GM23248 (cell line): ENCODE measurements around the gene CHERP. TPM values are rescaled to one million over a fixed set of nuclear protein-coding genes. Genes with fewer than 3 reads are reported as not detected.
A peak's percentile ranks its signal among the peaks of the same experiment; 100 is the strongest.

ENCODE experiments used
- DNase-seq: peaks from one replicate; pipeline ENCODE4 v3.0.0-alpha.2; 2015
- H2AFZ ChIP-seq: fragments of 200-600 bp; sonication (generic); 2 replicates; pipeline ENCODE4 v1.6.1; 2016; ENCODE audit warnings: antibody characterized with exemption
- H3F3A ChIP-seq: fragments of 200-600 bp; sonication (generic); 2 replicates; pipeline ENCODE4 v1.6.1; 2016; ENCODE audit warnings: mild to moderate bottlenecking, antibody characterized with exemption, mixed run types; ENCODE audit not compliant: insufficient read depth
- H3K27ac ChIP-seq: fragments of 200-600 bp; sonication (generic); 2 replicates; pipeline ENCODE4 v1.5.1; 2016; ENCODE audit warnings: mild to moderate bottlenecking
- H3K27me3 ChIP-seq: fragments of 200-600 bp; sonication (generic); replicated peaks from 2 replicates; pipeline ENCODE4 v1.6.1; 2016; ENCODE audit warnings: mild to moderate bottlenecking; ENCODE audit not compliant: insufficient read depth
- H3K36me3 ChIP-seq: fragments of 200-600 bp; sonication (generic); 2 replicates; pipeline ENCODE4 v1.6.1; 2016; ENCODE audit warnings: low read depth, mild to moderate bottlenecking
- H3K4me1 ChIP-seq: fragments of 200-600 bp; sonication (generic); 2 replicates; pipeline ENCODE4 v1.6.1; 2016; ENCODE audit warnings: mild to moderate bottlenecking; ENCODE audit not compliant: insufficient read depth
- H3K4me2 ChIP-seq: fragments of 200-600 bp; sonication (generic); one replicate; pipeline ENCODE4 v1.6.1; 2016; ENCODE audit warnings: mild to moderate bottlenecking; ENCODE audit not compliant: unreplicated experiment
- H3K4me3 ChIP-seq: fragments of 200-600 bp; sonication (generic); 2 replicates; pipeline ENCODE4 v1.5.1; 2016; ENCODE audit warnings: mild to moderate bottlenecking
- H3K79me2 ChIP-seq: fragments of 200-600 bp; sonication (generic); 2 replicates; pipeline ENCODE4 v1.6.1; 2016; ENCODE audit warnings: mild to moderate bottlenecking; ENCODE audit not compliant: insufficient read depth
- H3K9ac ChIP-seq: fragments of 200-600 bp; sonication (generic); 2 replicates; pipeline ENCODE4 v1.6.1; 2016; ENCODE audit warnings: mild to moderate bottlenecking
- H3K9me2 ChIP-seq: fragments of 200-600 bp; sonication (generic); 2 replicates; pipeline ENCODE4 v1.6.1; 2016; ENCODE audit warnings: mixed run types, mild to moderate bottlenecking, moderate library complexity; ENCODE audit not compliant: insufficient read depth
- H3K9me3 ChIP-seq: fragments of 200-600 bp; sonication (generic); one replicate; pipeline ENCODE4 v1.6.1; 2017; ENCODE audit warnings: low read depth
- H4K20me1 ChIP-seq: fragments of 200-600 bp; sonication (generic); 2 replicates; pipeline ENCODE4 v1.6.0; 2016; ENCODE audit not compliant: insufficient read depth
- EZH2 ChIP-seq: fragments of 200-600 bp; sonication (generic); IDR thresholded peaks from 2 replicates; pipeline ENCODE4 v1.6.1; 2018; ENCODE audit warnings: antibody characterized with exemption, mild to moderate bottlenecking; ENCODE audit not compliant: insufficient read depth, poor library complexity, severe bottlenecking
- EZH2phosphoT487 ChIP-seq: fragments of 200-600 bp; sonication (generic); IDR thresholded peaks from 2 replicates; pipeline ENCODE4 v1.6.1; 2018; ENCODE audit warnings: antibody characterized with exemption, moderate library complexity, mild to moderate bottlenecking, low read depth; ENCODE audit not compliant: insufficient read depth
- WGBS, 2 experiments: methylation state at CpG; one replicate each; pipeline ENCODE4 v1.1.6; 2015 to 2017; ENCODE audit warnings: low lambda C conversion rate in 2 of 2, low coverage in 1 of 2; ENCODE audit errors: missing lambda C conversion rate in 2 of 2; 5-methylcytosine and 5-hydroxymethylcytosine counted together
- in situ Hi-C: fragments of 300-500 bp; cut with MboI; formaldehyde crosslinking; loops from 2 replicates; pipeline ENCODE4 v1.15.0; 2020
- polyA plus RNA-seq: library from polyadenylated mRNA; unstranded; fragments of >200 nt; fragmentation: Nextera tagmentation; extraction: Ambion mirVana; gene quantifications from 2 replicates; pipeline ENCODE4 v1.2.1, GENCODE V29; 2016
- total RNA-seq: library from RNA; depleted of rRNA; stranded (reverse); fragments of >200 nt; shearing (Covaris generic); gene quantifications from 2 replicates; pipeline ENCODE4 v1.2.3, GENCODE V29; 2014

Gene CHERP
- total and polyA plus RNA-seq, 2 experiments from 2014 or later, result 1.4 to 16.8 TPM

- H3K27ac ChIP-seq, result no peak overlapping the region
- no peaks in the 10 kb centered on the region for H3K9me2 ChIP-seq
- WGBS, 2 experiments, result 78 to 84% methylated on average over 10 of the region's 10 CpGs
- H3F3A ChIP-seq, result peaks cover 14% of the 10 kb centered on the region
- no peak for DNase-seq
- no peaks in the 10 kb centered on the region for H3K27me3 ChIP-seq
- in situ Hi-C loops, result no loop called here
- no peak overlapping the region for H3K9ac ChIP-seq
- H3K4me1 ChIP-seq, result peaks cover 40% of the 10 kb centered on the region
- H3K4me2 ChIP-seq, result no peak overlapping the region
- TF ChIP-seq EZH2, result no peak
- TF ChIP-seq EZH2phosphoT487, result no peak
- no peaks in the 10 kb centered on the region for H3K36me3 ChIP-seq
- H2AFZ ChIP-seq, result no peak overlapping the region
- peaks cover 100% of the 10 kb centered on the region for H3K79me2 ChIP-seq
- no peak overlapping the region for H3K4me3 ChIP-seq
- H4K20me1 ChIP-seq, result peaks cover 16% of the 10 kb centered on the region; the same call in 1 of the 2 replicates
- no peaks in the 10 kb centered on the region for H3K9me3 ChIP-seq
Observed at GRCh38 chr19:16582486-16583261, 40.4 kb upstream of the CHERP start.

GRCh38 chr19:16581971-16582343 lies 39.7 kb upstream of the CHERP start:
- in situ Hi-C loops, result no loop called here
- Histone ChIP-seq H3K27ac (peak overlapping the region; percentile 38), H3K9ac (peak overlapping the region; percentile 17; the same call in 1 of the 2 replicates), H3F3A (peaks cover 14% of the 10 kb centered on the region), H3K9me3 (no peaks in the 10 kb centered on the region), H3K27me3 (no peaks in the 10 kb centered on the region), H2AFZ (no peak overlapping the region), H3K36me3 (no peaks in the 10 kb centered on the region), H3K4me3 (no peak overlapping the region), H3K79me2 (peaks cover 100% of the 10 kb centered on the region), H3K9me2 (no peaks in the 10 kb centered on the region), H3K4me1 (peaks cover 32% of the 10 kb centered on the region), H4K20me1 (peaks cover 16% of the 10 kb centered on the region; the same call in 1 of the 2 replicates), H3K4me2 (no peak overlapping the region)
- TF ChIP-seq EZH2phosphoT487 (no peak), EZH2 (no peak)
- 63 to 70% methylated on average over 6 of the region's 6 CpGs for WGBS, 2 experiments
- DNase-seq, result peak; percentile 56

GRCh38 chr19:16581145-16581970 lies 39.1 kb upstream of the CHERP start:
- Histone ChIP-seq H3K27ac (peak overlapping the region; percentile 38), H3K79me2 (peaks cover 100% of the 10 kb centered on the region), H3K4me3 (no peak overlapping the region), H3K9ac (peak overlapping the region; percentile 17; the same call in 1 of the 2 replicates), H3K4me2 (no peak overlapping the region), H3F3A (peaks cover 14% of the 10 kb centered on the region), H3K4me1 (peaks cover 26% of the 10 kb centered on the region), H3K36me3 (no peaks in the 10 kb centered on the region), H3K9me3 (no peaks in the 10 kb centered on the region), H4K20me1 (peaks cover 16% of the 10 kb centered on the region; the same call in 1 of the 2 replicates), H2AFZ (no peak overlapping the region), H3K9me2 (no peaks in the 10 kb centered on the region), H3K27me3 (no peaks in the 10 kb centered on the region)
- no peak for TF ChIP-seq EZH2phosphoT487
- no peak for TF ChIP-seq EZH2
- 81% methylated on average over 12 of the region's 12 CpGs for WGBS, 2 experiments
- peak; percentile 33 for DNase-seq
- in situ Hi-C loops, result no loop called here

GRCh38 chr19:16579381-16579780 lies 37.1 kb upstream of the CHERP start:
- H3K4me1 ChIP-seq, result peaks cover 22% of the 10 kb centered on the region
- no peaks in the 10 kb centered on the region for H3K36me3 ChIP-seq
- H3K4me3 ChIP-seq, result no peak overlapping the region
- peaks cover 100% of the 10 kb centered on the region for H3K79me2 ChIP-seq
- 85% methylated on average over 4 of the region's 4 CpGs for WGBS, 2 experiments
- H3K27ac ChIP-seq, result no peak overlapping the region
- H3K4me2 ChIP-seq, result no peak overlapping the region
- DNase-seq, result no peak
- H3K9me2 ChIP-seq, result no peaks in the 10 kb centered on the region
- no peak overlapping the region for H3K9ac ChIP-seq
- H3K27me3 ChIP-seq, result no peaks in the 10 kb centered on the region
- no peak for TF ChIP-seq EZH2phosphoT487
- no peak for TF ChIP-seq EZH2
- H3K9me3 ChIP-seq, result no peaks in the 10 kb centered on the region
- in situ Hi-C loops, result no loop called here
- H4K20me1 ChIP-seq, result peaks cover 16% of the 10 kb centered on the region; the same call in 1 of the 2 replicates
- no peak overlapping the region for H2AFZ ChIP-seq
- peaks cover 14% of the 10 kb centered on the region for H3F3A ChIP-seq
